CD14-positive monocyte (primary cell): ENCODE measurements around the gene DSCAML1. TPM values are rescaled to one million over a fixed set of nuclear protein-coding genes. Genes with fewer than 3 reads are reported as not detected.

Source experiments
- DNase-seq, 3 donors: peaks; one replicate each; pipeline ENCODE4 v3.0.0-alpha.2; 2011 to 2022
- H2AFZ ChIP-seq: 2 replicates; pipeline ENCODE4 v1.6.0; 2012; ENCODE audit warnings: mild to moderate bottlenecking, low read depth, low read length, inconsistent platforms; ENCODE audit not compliant: insufficient read depth, poor library complexity, severe bottlenecking
- H3K27ac ChIP-seq, 2 donors: 1 replicate in 1 of 2; 2 replicates in 1 of 2; pipeline ENCODE4 v1.5.1; 2012 to 2013; ENCODE audit warnings: low read length in 2 of 2, control low read depth in 1 of 2, inconsistent platforms in 1 of 2, low read depth in 1 of 2, mild to moderate bottlenecking in 1 of 2
- H3K27me3 ChIP-seq, 2 donors: one replicate each; pipeline versions ENCODE4 v1.6.0 to v1.6.1; 2011 to 2013; ENCODE audit warnings: low read length in 2 of 2; ENCODE audit not compliant: control insufficient read depth in 2 of 2, insufficient read depth in 2 of 2
- H3K36me3 ChIP-seq, 2 donors: replicated peaks in 1 of 2; 1 replicate in 1 of 2; 2 replicates in 1 of 2; pipeline versions ENCODE4 v1.5.1 to v1.6.1; 2012 to 2013; ENCODE audit warnings: low read length in 2 of 2, control low read depth in 1 of 2, inconsistent platforms in 1 of 2, mild to moderate bottlenecking in 1 of 2; ENCODE audit not compliant: insufficient read depth in 2 of 2, control insufficient read depth in 1 of 2
- H3K4me1 ChIP-seq, 2 donors: 1 replicate in 1 of 2; 2 replicates in 1 of 2; pipeline versions ENCODE4 v1.5.1 to v1.6.1; 2012 to 2013; ENCODE audit warnings: low read length in 2 of 2, control low read depth in 1 of 2, inconsistent platforms in 1 of 2, mild to moderate bottlenecking in 1 of 2, moderate library complexity in 1 of 2; ENCODE audit not compliant: insufficient read depth in 2 of 2, control insufficient read depth in 1 of 2
- H3K4me2 ChIP-seq: replicated peaks from 2 replicates; pipeline ENCODE3; 2012; ENCODE audit warnings: low read length, moderate library complexity, mild to moderate bottlenecking; ENCODE audit not compliant: poor library complexity, severe bottlenecking; ENCODE audit errors: extremely low read depth
- H3K4me3 ChIP-seq, 3 experiments: fragments of 200-600 bp in 1 of 3; sonication (generic) in 1 of 3; replicated peaks in 1 of 3; 1 replicate in 2 of 3; 2 replicates in 1 of 3; pipeline ENCODE4 v1.5.1; 2011 to 2013; ENCODE audit warnings: low read length in 3 of 3, mild to moderate bottlenecking in 3 of 3, control low read depth in 2 of 3, low read depth in 2 of 3, inconsistent platforms in 1 of 3, moderate library complexity in 1 of 3
- H3K79me2 ChIP-seq: 2 replicates; pipeline ENCODE4 v1.6.0; 2012; ENCODE audit warnings: mild to moderate bottlenecking, control low read depth, inconsistent platforms, low read length, moderate library complexity; ENCODE audit not compliant: insufficient read depth
- H3K9ac ChIP-seq: 2 replicates; pipeline ENCODE4 v1.6.0; 2017; ENCODE audit warnings: low read length, mild to moderate bottlenecking; ENCODE audit not compliant: insufficient read depth, poor library complexity, severe bottlenecking
- H3K9me3 ChIP-seq, 2 donors: replicated peaks in 1 of 2; 1 replicate in 1 of 2; 2 replicates in 1 of 2; pipeline versions ENCODE4 v1.5.1 to v1.6.1; 2012 to 2013; ENCODE audit warnings: low read length in 2 of 2, control low read depth in 1 of 2; ENCODE audit not compliant: control insufficient read depth in 1 of 2, insufficient read depth in 1 of 2
- H4K20me1 ChIP-seq: 2 replicates; pipeline ENCODE4 v1.6.0; 2012; ENCODE audit warnings: mild to moderate bottlenecking, low read length, control low read depth, moderate library complexity; ENCODE audit not compliant: insufficient read depth
- H3K27ac Mint-ChIP-seq, 7 donors: one replicate each; pipeline ENCODE4 v1.8.0; 2020; ENCODE audit warnings: mild to moderate bottlenecking in 7 of 7, mixed read lengths in 7 of 7, moderate library complexity in 6 of 7, inconsistent platforms in 2 of 7
- H3K27me3 Mint-ChIP-seq, 3 donors: one replicate each; pipeline ENCODE4 v1.8.0; 2021 to 2022; ENCODE audit warnings: low read depth in 3 of 3, mild to moderate bottlenecking in 3 of 3, mixed read lengths in 3 of 3, moderate library complexity in 3 of 3, inconsistent platforms in 1 of 3
- H3K36me3 Mint-ChIP-seq, 2 donors: one replicate each; pipeline ENCODE4 v1.8.0; 2020; ENCODE audit warnings: mixed read lengths in 2 of 2, inconsistent platforms in 1 of 2, mild to moderate bottlenecking in 1 of 2
- H3K4me1 Mint-ChIP-seq: one replicate; pipeline ENCODE4 v1.8.0; 2020; ENCODE audit warnings: mild to moderate bottlenecking, mixed read lengths
- H3K4me3 Mint-ChIP-seq, 2 donors: one replicate each; pipeline ENCODE4 v1.8.0; 2020; ENCODE audit warnings: mild to moderate bottlenecking in 2 of 2, mixed read lengths in 2 of 2, moderate library complexity in 1 of 2
- H3K9me3 Mint-ChIP-seq, 7 donors: one replicate each; pipeline ENCODE4 v1.8.0; 2020 to 2022; ENCODE audit warnings: mixed read lengths in 7 of 7, mild to moderate bottlenecking in 6 of 7, moderate library complexity in 6 of 7, inconsistent platforms in 2 of 7
- WGBS: methylation state at CpG from one replicate; pipeline ENCODE4 v1.1.5; 2013; ENCODE audit warnings: missing lambda C conversion rate; ENCODE audit not compliant: insufficient coverage; 5-methylcytosine and 5-hydroxymethylcytosine counted together
- intact Hi-C, 2 donors: fragments of 100-400 bp; cut with micrococcal nuclease; formaldehyde crosslinking; loops; one replicate each; pipeline versions ENCODE4 v1.15.0 to v1.15.1; 2023
- polyA plus RNA-seq, 3 donors: library from polyadenylated mRNA; depleted of rRNA in 1 of 3; unstranded in 2 of 3; stranded (reverse) in 1 of 3; fragments of 300-500 nt in 2 of 3; fragments of >200 nt in 1 of 3; fragmentation: Illumina TruSeq in 2 of 3; gene quantifications; 1 replicate in 2 of 3; 2 replicates in 1 of 3; pipeline ENCODE4 v1.2.3, GENCODE V29; 2012 to 2021
- TF ChIP-seq, protein P1 (sequence below): fragments of 200-600 bp; IDR thresholded peaks from one replicate; pipeline ENCODE4 v1.8.0; 2022; ENCODE audit warnings: antibody characterized with exemption, mild to moderate bottlenecking

The DSCAML1 gene
- polyA plus RNA-seq, 3 donors = not detected

- no peak overlapping the region for H3K9ac ChIP-seq
- Mint-ChIP-seq H3K27me3 (peaks cover 4 to 6% (median 6%) of the 10 kb centered on the region in 3 donors), H3K36me3 (no peaks in the 10 kb centered on the region), H3K9me3 (peaks cover 0 to 2% (median 0%) of the 10 kb centered on the region in 7 donors), H3K4me1 (no peaks in the 10 kb centered on the region), H3K27ac (no peak overlapping the region), H3K4me3 (no peak overlapping the region)
- H3K9me3 ChIP-seq = no peaks in the 10 kb centered on the region
- no peak overlapping the region for H3K4me3 ChIP-seq
- H3K36me3 ChIP-seq = no peaks in the 10 kb centered on the region
- H3K4me1 ChIP-seq = no peaks in the 10 kb centered on the region
- H3K4me2 ChIP-seq = no peak overlapping the region
- 100% methylated on average over 7 of the region's 9 CpGs for WGBS
- no peak overlapping the region for H3K27ac ChIP-seq
- DNase-seq = no peak
- TF ChIP-seq, protein P1, sequence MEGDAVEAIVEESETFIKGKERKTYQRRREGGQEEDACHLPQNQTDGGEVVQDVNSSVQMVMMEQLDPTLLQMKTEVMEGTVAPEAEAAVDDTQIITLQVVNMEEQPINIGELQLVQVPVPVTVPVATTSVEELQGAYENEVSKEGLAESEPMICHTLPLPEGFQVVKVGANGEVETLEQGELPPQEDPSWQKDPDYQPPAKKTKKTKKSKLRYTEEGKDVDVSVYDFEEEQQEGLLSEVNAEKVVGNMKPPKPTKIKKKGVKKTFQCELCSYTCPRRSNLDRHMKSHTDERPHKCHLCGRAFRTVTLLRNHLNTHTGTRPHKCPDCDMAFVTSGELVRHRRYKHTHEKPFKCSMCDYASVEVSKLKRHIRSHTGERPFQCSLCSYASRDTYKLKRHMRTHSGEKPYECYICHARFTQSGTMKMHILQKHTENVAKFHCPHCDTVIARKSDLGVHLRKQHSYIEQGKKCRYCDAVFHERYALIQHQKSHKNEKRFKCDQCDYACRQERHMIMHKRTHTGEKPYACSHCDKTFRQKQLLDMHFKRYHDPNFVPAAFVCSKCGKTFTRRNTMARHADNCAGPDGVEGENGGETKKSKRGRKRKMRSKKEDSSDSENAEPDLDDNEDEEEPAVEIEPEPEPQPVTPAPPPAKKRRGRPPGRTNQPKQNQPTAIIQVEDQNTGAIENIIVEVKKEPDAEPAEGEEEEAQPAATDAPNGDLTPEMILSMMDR = no peak
- intact Hi-C loops = no loop called here
- H2AFZ ChIP-seq = no peak overlapping the region
- H3K27me3 ChIP-seq = no peaks in the 10 kb centered on the region
- H3K79me2 ChIP-seq = no peaks in the 10 kb centered on the region
- H4K20me1 ChIP-seq = no peaks in the 10 kb centered on the region
Observed at GRCh38 chr11:117549417-117549816, 247.6 kb downstream of the DSCAML1 start.

GRCh38 chr11:117548876-117549275 is 248.1 kb downstream of the DSCAML1 start:
- no peak for DNase-seq
- H3K4me3 Mint-ChIP-seq = no peak overlapping the region
- Histone ChIP-seq H3K4me2 (no peak overlapping the region), H3K9me3 (no peaks in the 10 kb centered on the region), H3K4me3 (no peak overlapping the region), H4K20me1 (no peaks in the 10 kb centered on the region), H3K36me3 (no peaks in the 10 kb centered on the region), H3K9ac (no peak overlapping the region), H2AFZ (no peak overlapping the region), H3K79me2 (no peaks in the 10 kb centered on the region), H3K4me1 (no peaks in the 10 kb centered on the region), H3K27me3 (no peaks in the 10 kb centered on the region), H3K27ac (no peak overlapping the region)
- intact Hi-C loops = no loop called here
- H3K36me3 Mint-ChIP-seq = no peaks in the 10 kb centered on the region
- TF ChIP-seq, protein P1 = no peak
- H3K9me3 Mint-ChIP-seq = peaks cover 0 to 2% (median 0%) of the 10 kb centered on the region in 7 donors
- peaks cover 6% of the 10 kb centered on the region in 3 donors for H3K27me3 Mint-ChIP-seq
- H3K4me1 Mint-ChIP-seq = no peaks in the 10 kb centered on the region
- peak overlapping the region in 1 of 7 donors; percentile 38 for H3K27ac Mint-ChIP-seq
- 67% methylated on average over 3 of the region's 3 CpGs for WGBS
